ENCODE results near the gene CYB561D1.
"Not testable (repeated sequence)": the region's sequence is repeated elsewhere in the genome, so short reads cannot be mapped to it uniquely, and the experiment has no call there.

Gene CYB561D1

GRCh38 chr1:109493805-109494539, at the start of gene CYB561D1:
CYB561D1 (plus strand) TSS chr1:109494094; CDS start chr1:109494140, 46 bp downstream.
- DNase-seq: peak; percentile 87

GRCh38 chr1:109444346-109444745, 49.5 kb upstream of the CYB561D1 start:
- DNase-seq: no peak

- DNase-seq: not testable (repeated sequence)
Observed at GRCh38 chr1:109445949-109446695, 47.8 kb upstream of the CYB561D1 start.

- no peak for DNase-seq
Observed at GRCh38 chr1:109447524-109447923, 46.4 kb upstream of the CYB561D1 start.

GRCh38 chr1:109454497-109455133, 39.3 kb upstream of the CYB561D1 start:
- no peak for DNase-seq

GRCh38 chr1:109457819-109458218, 36.1 kb upstream of the CYB561D1 start:
- no peak for DNase-seq

GRCh38 chr1:109466125-109466451, 27.8 kb upstream of the CYB561D1 start:
- DNase-seq: no peak

- no peak for DNase-seq
Observed at GRCh38 chr1:109466452-109467300, 27.2 kb upstream of the CYB561D1 start, which contains the start of gene SYPL2. SYPL2 (plus strand) TSS chr1:109466546; CDS start chr1:109466844, 298 bp downstream.

- no peak for DNase-seq
Observed at GRCh38 chr1:109467301-109467777, 26.6 kb upstream of the CYB561D1 start.

- DNase-seq: no peak
Observed at GRCh38 chr1:109468061-109468460, 25.8 kb upstream of the CYB561D1 start.

- DNase-seq: no peak
Observed at GRCh38 chr1:109468903-109469302, 25.0 kb upstream of the CYB561D1 start.

GRCh38 chr1:109470245-109470644, 23.6 kb upstream of the CYB561D1 start:
- no peak for DNase-seq

- no peak for DNase-seq
Observed at GRCh38 chr1:109472779-109473178, 21.1 kb upstream of the CYB561D1 start.

GRCh38 chr1:109473284-109474057, 20.4 kb upstream of the CYB561D1 start:
- DNase-seq: not testable (repeated sequence)

- no peak for DNase-seq
Observed at GRCh38 chr1:109474697-109475096, 19.2 kb upstream of the CYB561D1 start.

GRCh38 chr1:109475261-109475660, 18.6 kb upstream of the CYB561D1 start:
- no peak for DNase-seq

- no peak for DNase-seq
Observed at GRCh38 chr1:109476825-109477224, 17.1 kb upstream of the CYB561D1 start.

- DNase-seq: no peak
Observed at GRCh38 chr1:109477821-109478220, 16.1 kb upstream of the CYB561D1 start.

GRCh38 chr1:109478806-109479205, 15.1 kb upstream of the CYB561D1 start:
- no peak for DNase-seq

- no peak for DNase-seq
Observed at GRCh38 chr1:109479311-109479710, 14.6 kb upstream of the CYB561D1 start.

GRCh38 chr1:109479901-109480300, 14.0 kb upstream of the CYB561D1 start:
- DNase-seq: no peak

GRCh38 chr1:109481646-109482045, 12.2 kb upstream of the CYB561D1 start:
- DNase-seq: no peak

Measured in stimulated activated naive CD4-positive, alpha-beta T cell treated with Interleukin-2 at 50 U/mL for 16 hours (primary cell).